Midbrain (tissue), 1 donor: ENCODE data around the gene EDN1.

Experiments
- DNase-seq: peaks from one replicate; lab custom pipeline; 2025; lab: John Stamatoyannopoulos, UW

EDN1 gene

DNA sequence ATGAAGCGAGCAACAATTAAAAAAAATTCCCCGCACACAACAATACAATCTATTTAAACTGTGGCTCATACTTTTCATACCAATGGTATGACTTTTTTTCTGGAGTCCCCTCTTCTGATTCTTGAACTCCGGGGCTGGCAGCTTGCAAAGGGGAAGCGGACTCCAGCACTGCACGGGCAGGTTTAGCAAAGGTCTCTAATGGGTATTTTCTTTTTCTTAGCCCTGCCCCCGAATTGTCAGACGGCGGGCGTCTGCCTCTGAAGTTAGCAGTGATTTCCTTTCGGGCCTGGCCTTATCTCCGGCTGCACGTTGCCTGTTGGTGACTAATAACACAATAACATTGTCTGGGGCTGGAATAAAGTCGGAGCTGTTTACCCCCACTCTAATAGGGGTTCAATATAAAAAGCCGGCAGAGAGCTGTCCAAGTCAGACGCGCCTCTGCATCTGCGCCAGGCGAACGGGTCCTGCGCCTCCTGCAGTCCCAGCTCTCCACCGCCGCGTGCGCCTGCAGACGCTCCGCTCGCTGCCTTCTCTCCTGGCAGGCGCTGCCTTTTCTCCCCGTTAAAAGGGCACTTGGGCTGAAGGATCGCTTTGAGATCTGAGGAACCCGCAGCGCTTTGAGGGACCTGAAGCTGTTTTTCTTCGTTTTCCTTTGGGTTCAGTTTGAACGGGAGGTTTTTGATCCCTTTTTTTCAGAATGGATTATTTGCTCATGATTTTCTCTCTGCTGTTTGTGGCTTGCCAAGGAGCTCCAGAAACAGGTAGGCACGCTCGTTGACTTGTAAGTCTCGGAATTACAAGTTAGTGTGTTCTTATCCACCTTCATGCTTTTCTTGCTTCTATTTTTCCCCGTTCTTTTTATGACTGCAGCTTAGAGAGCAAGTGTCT is at the start of gene EDN1:
Gene EDN1, plus strand, starts transcription at position 429 of the 888 bp plus-strand sequence. Its CDS starts 269 bp downstream, at position 698.
- DNase-seq: peak; percentile 60

DNA sequence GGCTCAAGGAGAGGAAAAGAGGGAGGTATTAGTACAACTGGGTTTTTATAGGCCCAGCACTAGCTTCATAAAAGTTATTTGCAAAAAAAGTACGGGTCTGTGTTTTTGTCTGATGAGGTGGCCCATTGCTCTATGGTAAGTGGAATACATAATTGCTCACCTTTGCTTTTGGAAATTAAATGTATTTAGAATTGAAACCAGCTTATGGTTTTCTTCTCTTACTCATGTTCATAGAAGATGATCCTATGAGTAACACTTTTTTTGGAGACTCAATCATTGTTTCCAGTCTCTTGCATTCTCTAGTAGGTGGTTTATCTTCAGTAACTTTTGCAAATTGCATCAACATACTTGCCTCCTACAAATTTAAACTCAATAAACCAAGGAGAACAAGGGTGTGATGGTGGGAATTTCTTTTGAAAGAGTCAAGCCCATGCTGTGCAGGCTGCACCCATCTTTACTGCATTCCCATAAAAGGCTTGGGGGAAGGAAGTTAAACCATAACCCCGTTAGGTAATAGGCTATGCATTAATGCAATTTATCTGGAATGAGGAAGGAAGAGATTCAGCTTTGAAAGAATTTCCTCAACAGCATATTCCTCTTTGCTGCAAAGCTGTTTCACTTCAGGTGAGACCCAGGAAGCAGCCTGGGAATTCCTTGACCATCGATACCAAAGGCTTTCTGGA is 48.5 kb upstream of the EDN1 start:
- DNase-seq: no peak

DNA sequence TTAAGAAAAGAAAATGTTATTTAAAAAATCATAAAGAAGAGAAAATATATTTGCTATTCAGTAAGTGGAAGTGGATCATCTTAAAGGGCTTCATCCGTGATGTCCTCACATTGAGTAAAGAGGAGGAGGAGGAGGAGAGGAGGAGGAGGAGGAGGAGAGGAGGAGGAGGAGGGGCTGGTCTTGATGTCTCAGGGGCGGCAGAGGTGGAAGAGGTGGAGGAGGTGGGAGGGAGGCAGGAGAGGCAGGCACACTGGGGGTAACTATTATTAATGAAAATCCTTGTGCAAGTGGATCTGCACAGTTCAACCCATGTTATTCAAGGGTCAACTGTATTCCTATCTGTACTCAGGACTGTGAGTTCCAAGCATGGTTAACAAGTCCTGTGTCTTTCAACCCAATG is 47.0 kb upstream of the EDN1 start:
- no peak for DNase-seq

DNA sequence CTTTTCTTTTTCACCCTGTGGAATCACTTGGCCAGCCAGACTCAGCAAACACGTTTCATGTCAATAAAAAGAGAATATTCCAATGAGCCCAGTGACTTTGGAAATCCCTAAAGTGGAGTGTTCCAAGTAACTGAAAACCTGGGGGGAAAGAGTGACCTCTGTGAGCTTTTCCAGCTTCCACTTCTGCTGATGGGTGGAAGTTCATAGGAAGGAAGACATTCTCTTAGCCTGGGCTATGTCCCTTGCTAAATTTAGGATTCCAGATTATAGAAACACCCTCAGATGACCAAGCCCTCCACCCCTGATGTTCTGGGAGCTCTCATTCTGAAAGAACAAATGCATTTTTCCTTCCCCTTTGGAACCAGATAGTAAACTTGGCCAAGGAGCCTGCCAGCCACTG is 44.8 kb upstream of the EDN1 start:
- DNase-seq: no peak

- no peak for DNase-seq
Observed at GRCh38 chr6:12245763-12246718, 44.1 kb upstream of the EDN1 start.

- DNase-seq: no peak
Observed at GRCh38 chr6:12246900-12247299, 43.3 kb upstream of the EDN1 start.

GRCh38 chr6:12249541-12250382 is 40.4 kb upstream of the EDN1 start:
- no peak for DNase-seq

- no peak for DNase-seq
Observed at GRCh38 chr6:12250383-12250770, 39.8 kb upstream of the EDN1 start.

- no peak for DNase-seq
Observed at GRCh38 chr6:12254210-12254609, 36.0 kb upstream of the EDN1 start.

DNA sequence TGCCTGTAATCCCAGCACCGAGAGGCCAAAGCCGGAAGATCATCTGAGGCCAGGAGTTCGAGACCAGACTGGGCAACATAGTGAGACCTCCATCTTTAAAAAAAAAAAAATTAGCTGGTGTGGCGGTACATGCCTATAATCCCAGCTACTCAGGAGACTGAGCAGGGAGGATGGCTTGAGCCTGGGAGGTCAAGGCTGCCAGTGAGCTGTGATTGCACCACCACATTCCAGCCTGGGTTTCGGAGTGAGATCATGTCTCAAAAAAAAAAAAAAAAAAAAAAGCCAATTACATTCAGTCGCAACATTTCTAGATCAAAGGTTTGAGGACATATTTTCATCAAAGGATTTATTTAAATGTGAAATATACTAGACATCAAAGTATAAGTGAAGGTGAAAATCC is 32.0 kb upstream of the EDN1 start:
- DNase-seq: no peak

DNA sequence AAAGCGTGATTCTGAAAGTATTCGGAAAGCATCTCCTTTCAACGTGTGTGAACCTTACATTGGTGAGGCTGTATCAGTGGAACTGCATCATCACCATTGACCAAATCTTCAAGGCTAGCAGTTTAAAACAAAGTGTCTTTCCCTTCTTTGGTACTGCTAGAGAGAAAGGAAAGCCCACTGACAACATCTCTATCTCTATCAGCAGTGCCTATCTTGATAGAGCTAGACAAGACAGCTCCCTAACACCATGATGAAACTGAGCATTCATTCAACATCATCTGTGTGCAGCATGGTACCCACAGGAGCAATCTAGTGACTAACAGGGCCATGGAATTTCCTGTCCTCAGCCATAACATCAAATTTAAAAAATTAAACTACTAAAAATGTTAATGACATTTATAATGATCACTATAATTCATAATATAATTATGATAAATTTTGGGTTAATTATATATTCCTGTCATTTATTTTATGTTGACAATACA is 31.5 kb upstream of the EDN1 start:
- DNase-seq: no peak

- no peak for DNase-seq
Observed at GRCh38 chr6:12260458-12261093, 29.6 kb upstream of the EDN1 start.

DNA sequence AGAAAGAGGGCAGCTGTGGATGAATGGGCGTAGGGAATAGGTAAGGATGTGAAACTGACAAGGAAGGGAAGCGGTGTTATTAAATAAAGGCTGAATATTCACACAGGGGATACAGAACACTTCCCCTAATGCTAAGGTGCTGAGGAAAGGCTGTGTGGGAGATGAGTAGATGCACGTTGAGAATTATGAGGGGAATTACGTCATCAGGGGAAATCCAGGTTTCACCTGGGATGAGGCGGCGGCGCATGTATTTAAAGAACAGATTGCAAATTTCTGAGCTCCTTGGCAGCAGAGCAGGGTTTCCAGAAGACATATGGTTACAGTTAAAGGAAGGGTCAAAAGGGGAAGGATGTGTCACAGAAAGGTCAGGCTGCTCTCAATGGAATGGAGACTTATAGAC is 28.7 kb upstream of the EDN1 start:
- DNase-seq: no peak

GRCh38 chr6:12262236-12263061 is 27.7 kb upstream of the EDN1 start:
- DNase-seq: no peak

DNA sequence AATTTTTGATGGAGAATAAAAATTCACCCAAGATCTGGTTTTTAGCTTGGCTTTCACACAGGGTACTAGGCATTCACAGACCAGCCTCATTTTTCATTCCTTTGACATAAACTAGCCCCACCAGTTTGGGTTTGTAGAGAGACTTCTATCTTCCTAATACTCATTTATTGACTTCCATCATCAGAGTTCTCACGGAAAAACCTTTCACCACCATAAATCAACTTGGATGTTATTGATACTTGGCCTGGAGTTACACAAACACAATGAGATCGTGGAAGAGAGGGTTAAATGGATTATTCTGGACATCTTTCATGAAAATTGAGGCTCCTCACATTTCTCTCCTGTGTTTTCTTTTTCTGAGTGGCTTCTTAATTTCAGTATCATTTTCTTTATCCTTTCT is 26.8 kb upstream of the EDN1 start:
- no peak for DNase-seq

GRCh38 chr6:12264671-12265070 is 25.5 kb upstream of the EDN1 start:
- DNase-seq: no peak

- no peak for DNase-seq
Observed at GRCh38 chr6:12265296-12265695, 24.9 kb upstream of the EDN1 start.

DNA sequence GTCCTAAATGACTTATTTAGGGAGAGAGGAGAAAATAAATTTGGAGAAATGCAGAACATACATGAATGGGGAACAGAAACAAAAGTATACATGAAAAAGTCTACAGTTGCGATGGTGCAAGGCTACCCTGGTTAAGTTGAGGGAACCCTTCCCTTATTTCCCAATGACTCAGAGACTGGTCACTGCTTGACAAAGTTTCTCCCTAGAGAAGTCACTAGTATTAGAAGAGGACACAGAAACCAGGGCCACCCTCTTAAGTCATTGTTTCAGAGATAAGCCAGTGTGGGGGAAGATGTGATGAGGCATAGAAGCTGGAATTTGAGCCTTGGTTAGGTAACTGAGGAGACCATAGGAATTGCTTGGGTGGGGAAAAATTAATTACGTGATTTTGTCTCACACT is 24.4 kb upstream of the EDN1 start:
- DNase-seq: no peak

- no peak for DNase-seq
Observed at GRCh38 chr6:12266571-12266970, 23.6 kb upstream of the EDN1 start.

GRCh38 chr6:12269110-12269509 is 21.1 kb upstream of the EDN1 start:
- DNase-seq: no peak
